DOHH2 (cell line): ENCODE data around the gene ROR2.
"Not testable (repeated sequence)": the region's sequence is repeated elsewhere in the genome, so short reads cannot be mapped to it uniquely, and the experiment has no call there.

ENCODE experiments used
- H3F3A ChIP-seq: fragments of 200-600 bp; sonication (generic), shearing (Covaris generic); 2 replicates; pipeline ENCODE4 v1.6.0; 2016; ENCODE audit warnings: antibody characterized with exemption, mild to moderate bottlenecking; ENCODE audit not compliant: control insufficient read depth, insufficient read depth
- H3K27ac ChIP-seq: fragments of 200-600 bp; sonication (generic); 2 replicates; pipeline ENCODE4 v1.5.1; 2014; ENCODE audit warnings: low read depth, mild to moderate bottlenecking, low read length, moderate library complexity
- H3K27me3 ChIP-seq: fragments of 200-600 bp; sonication (generic); 2 replicates; pipeline ENCODE4 v1.6.1; 2014; ENCODE audit warnings: mild to moderate bottlenecking, low read length, mixed read lengths; ENCODE audit not compliant: control insufficient read depth
- H3K36me3 ChIP-seq: fragments of 200-600 bp; sonication (generic); 2 replicates; pipeline ENCODE4 v1.6.1; 2014; ENCODE audit warnings: mild to moderate bottlenecking, low read length, moderate library complexity, mixed read lengths; ENCODE audit not compliant: control insufficient read depth
- H3K4me1 ChIP-seq: fragments of 200-600 bp; sonication (generic); 2 replicates; pipeline ENCODE4 v1.6.1; 2014; ENCODE audit warnings: mild to moderate bottlenecking, low read length, mixed read lengths; ENCODE audit not compliant: control insufficient read depth
- H3K4me2 ChIP-seq: fragments of 200-600 bp; sonication (generic); 2 replicates; pipeline ENCODE4 v1.6.0; 2014; ENCODE audit warnings: mild to moderate bottlenecking, low read length, moderate library complexity
- H3K4me3 ChIP-seq: fragments of 200-600 bp; sonication (generic); 2 replicates; pipeline ENCODE4 v1.5.1; 2014; ENCODE audit warnings: mild to moderate bottlenecking, low read length, mixed read lengths
- H3K79me2 ChIP-seq: fragments of 200-600 bp; sonication (generic); 2 replicates; pipeline ENCODE4 v1.6.1; 2014; ENCODE audit warnings: mild to moderate bottlenecking, low read length, mixed read lengths; ENCODE audit not compliant: control insufficient read depth
- H3K9me2 ChIP-seq: fragments of 200-600 bp; sonication (generic); replicated peaks from 2 replicates; pipeline ENCODE4 v1.6.1; 2014; ENCODE audit warnings: mild to moderate bottlenecking, low read length, mixed read lengths; ENCODE audit not compliant: control insufficient read depth
- H3K9me3 ChIP-seq: fragments of 200-600 bp; sonication (generic); 2 replicates; pipeline ENCODE4 v1.6.1; 2014; ENCODE audit warnings: antibody characterized with exemption, low read length, mixed read lengths; ENCODE audit not compliant: control insufficient read depth, insufficient read depth
- H4K20me1 ChIP-seq: fragments of 200-600 bp; sonication (generic); 2 replicates; pipeline ENCODE4 v1.6.0; 2014; ENCODE audit warnings: low read depth, mild to moderate bottlenecking, antibody characterized with exemption, low read length, moderate library complexity; ENCODE audit not compliant: control insufficient read depth, insufficient read depth
- EZH2phosphoT487 ChIP-seq: fragments of 200-600 bp; sonication (generic); IDR thresholded peaks from 2 replicates; pipeline ENCODE4 v1.6.1; 2017; ENCODE audit warnings: borderline replicate concordance, mild to moderate bottlenecking, antibody characterized with exemption, low read length, moderate library complexity, mixed read lengths
- TF ChIP-seq, protein P1 (sequence below): fragments of 200-600 bp; sonication (generic); IDR thresholded peaks from one replicate; pipeline ENCODE4 v1.5.1; 2014; ENCODE audit warnings: antibody characterized with exemption, mild to moderate bottlenecking, low read depth, low read length; ENCODE audit not compliant: poor library complexity, severe bottlenecking

ROR2 gene

DNA sequence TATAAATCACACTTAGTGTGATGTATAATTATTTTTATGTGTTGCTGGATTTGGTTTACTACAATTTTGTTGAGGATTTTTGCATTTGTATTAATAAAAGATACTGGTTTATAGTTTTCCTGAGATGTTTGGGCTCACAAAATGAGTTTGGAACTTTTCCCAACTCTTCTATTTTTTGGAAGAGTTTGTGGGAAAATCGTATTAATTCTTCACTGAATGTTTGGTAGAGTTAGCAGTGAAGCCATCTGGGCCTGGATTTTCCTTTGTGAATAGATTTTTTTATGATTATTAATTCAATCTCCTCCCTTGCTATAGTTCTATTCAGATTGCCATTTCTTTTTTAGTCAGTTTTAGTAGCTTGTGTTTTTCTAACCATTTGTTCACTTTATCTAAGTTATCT lies 324.7 kb downstream of the ROR2 start:
- Histone ChIP-seq H3K9me2 (no peaks in the 10 kb centered on the region), H3K9me3 (no peaks in the 10 kb centered on the region), H4K20me1 (no peaks in the 10 kb centered on the region), H3F3A (no peaks in the 10 kb centered on the region), H3K27ac (no peak overlapping the region), H3K79me2 (no peaks in the 10 kb centered on the region), H3K4me2 (no peak overlapping the region), H3K27me3 (no peaks in the 10 kb centered on the region), H3K4me1 (no peaks in the 10 kb centered on the region), H3K36me3 (no peaks in the 10 kb centered on the region), H3K4me3 (no peak overlapping the region)
- TF ChIP-seq, protein P1, sequence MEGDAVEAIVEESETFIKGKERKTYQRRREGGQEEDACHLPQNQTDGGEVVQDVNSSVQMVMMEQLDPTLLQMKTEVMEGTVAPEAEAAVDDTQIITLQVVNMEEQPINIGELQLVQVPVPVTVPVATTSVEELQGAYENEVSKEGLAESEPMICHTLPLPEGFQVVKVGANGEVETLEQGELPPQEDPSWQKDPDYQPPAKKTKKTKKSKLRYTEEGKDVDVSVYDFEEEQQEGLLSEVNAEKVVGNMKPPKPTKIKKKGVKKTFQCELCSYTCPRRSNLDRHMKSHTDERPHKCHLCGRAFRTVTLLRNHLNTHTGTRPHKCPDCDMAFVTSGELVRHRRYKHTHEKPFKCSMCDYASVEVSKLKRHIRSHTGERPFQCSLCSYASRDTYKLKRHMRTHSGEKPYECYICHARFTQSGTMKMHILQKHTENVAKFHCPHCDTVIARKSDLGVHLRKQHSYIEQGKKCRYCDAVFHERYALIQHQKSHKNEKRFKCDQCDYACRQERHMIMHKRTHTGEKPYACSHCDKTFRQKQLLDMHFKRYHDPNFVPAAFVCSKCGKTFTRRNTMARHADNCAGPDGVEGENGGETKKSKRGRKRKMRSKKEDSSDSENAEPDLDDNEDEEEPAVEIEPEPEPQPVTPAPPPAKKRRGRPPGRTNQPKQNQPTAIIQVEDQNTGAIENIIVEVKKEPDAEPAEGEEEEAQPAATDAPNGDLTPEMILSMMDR = no peak
- no peak for TF ChIP-seq EZH2phosphoT487

GRCh38 chr9:91623004-91623403 lies 327.0 kb downstream of the ROR2 start:
- TF ChIP-seq, protein P1 = no peak
- no peak for TF ChIP-seq EZH2phosphoT487
- Histone ChIP-seq H3F3A (no peaks in the 10 kb centered on the region), H3K27me3 (no peaks in the 10 kb centered on the region), H3K9me3 (no peaks in the 10 kb centered on the region), H3K27ac (no peak overlapping the region), H3K4me2 (no peak overlapping the region), H4K20me1 (no peaks in the 10 kb centered on the region), H3K9me2 (no peaks in the 10 kb centered on the region), H3K79me2 (no peaks in the 10 kb centered on the region), H3K36me3 (no peaks in the 10 kb centered on the region), H3K4me3 (no peak overlapping the region), H3K4me1 (no peaks in the 10 kb centered on the region)

DNA sequence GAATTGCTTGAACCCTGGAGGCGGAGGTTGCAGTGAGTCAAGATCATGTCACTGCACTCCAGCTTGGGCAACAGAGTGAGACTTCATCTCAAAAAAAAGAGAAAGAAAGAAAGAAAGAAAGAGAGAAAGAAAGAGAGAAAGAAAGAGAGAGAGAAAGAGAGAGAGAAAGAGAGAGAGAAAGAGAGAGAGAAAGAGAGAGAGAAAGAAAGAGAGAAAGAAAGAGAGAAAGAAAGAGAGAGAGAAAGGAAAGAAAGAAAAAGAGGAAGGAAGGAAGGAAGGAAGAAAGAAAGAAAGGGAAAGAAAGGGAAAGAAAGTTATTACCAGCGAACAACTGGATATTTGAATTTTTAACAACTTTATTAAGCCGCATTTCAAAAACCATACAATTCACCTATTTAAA lies 327.9 kb downstream of the ROR2 start:
- H3F3A ChIP-seq, H3K4me3 ChIP-seq, H3K27me3 ChIP-seq, H4K20me1 ChIP-seq, H3K36me3 ChIP-seq, H3K9me2 ChIP-seq, H3K9me3 ChIP-seq, H3K4me1 ChIP-seq, H3K27ac ChIP-seq, H3K4me2 ChIP-seq, H3K79me2 ChIP-seq: not testable (repeated sequence)

- not testable (repeated sequence) for H3K27me3 ChIP-seq, H3F3A ChIP-seq, H3K79me2 ChIP-seq, H3K4me3 ChIP-seq, H3K27ac ChIP-seq, H3K36me3 ChIP-seq, H3K4me1 ChIP-seq, H3K9me2 ChIP-seq, H4K20me1 ChIP-seq, H3K9me3 ChIP-seq, H3K4me2 ChIP-seq
These were observed 336.0 kb downstream of the ROR2 start for GRCh38 chr9:91614044-91614443.

DNA sequence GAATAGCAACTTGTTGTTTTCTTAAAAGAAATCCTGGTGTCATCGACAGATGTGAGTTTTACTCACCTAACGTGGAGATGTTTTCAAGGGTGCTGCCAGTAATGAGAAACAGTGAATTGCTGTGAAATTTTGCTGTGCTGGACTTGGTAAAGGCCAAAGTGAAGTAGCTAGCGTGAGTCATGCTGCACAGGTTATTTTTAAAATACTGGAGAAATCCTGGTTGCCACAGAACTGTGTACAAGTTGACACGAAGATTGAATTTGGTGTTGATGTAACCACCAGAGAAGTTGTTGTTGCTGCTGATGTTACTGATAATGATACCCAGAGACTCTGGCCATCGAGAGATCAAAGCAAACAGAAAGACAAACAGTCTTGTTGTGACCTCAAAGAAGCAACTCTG lies 338.4 kb downstream of the ROR2 start:
- no peaks in the 10 kb centered on the region for H3F3A ChIP-seq
- no peak overlapping the region for H3K4me3 ChIP-seq
- H3K4me2 ChIP-seq = no peak overlapping the region
- H4K20me1 ChIP-seq = no peaks in the 10 kb centered on the region
- H3K36me3 ChIP-seq = no peaks in the 10 kb centered on the region
- H3K27ac ChIP-seq = no peak overlapping the region
- H3K79me2 ChIP-seq = no peaks in the 10 kb centered on the region
- H3K9me3 ChIP-seq = no peaks in the 10 kb centered on the region
- TF ChIP-seq, protein P1 = no peak
- no peak for TF ChIP-seq EZH2phosphoT487
- no peaks in the 10 kb centered on the region for H3K4me1 ChIP-seq
- H3K9me2 ChIP-seq = no peaks in the 10 kb centered on the region
- no peaks in the 10 kb centered on the region for H3K27me3 ChIP-seq
